Measurements from ENCODE around the gene CMTM5. TPM values are rescaled to one million over a fixed set of nuclear protein-coding genes. Genes with fewer than 3 reads are reported as not detected.

The CMTM5 gene
- total RNA-seq, 1 experiment from 2014 or later = not detected

GRCh38 chr14:23386999-23387398 lies 10.2 kb downstream of the CMTM5 start:
- Histone ChIP-seq H3K4me1 (ENCODE audit: control insufficient read depth in 1 of 2, insufficient read depth in 2 of 2, low read length in 2 of 2) (no peaks in the 10 kb centered on the region), H3K9me3 (ENCODE audit: control insufficient read depth in 1 of 2, insufficient read depth in 1 of 2, low read depth in 1 of 2, low read length in 2 of 2) (no peaks in the 10 kb centered on the region), H4K20me1 (ENCODE audit: insufficient read depth) (no peaks in the 10 kb centered on the region), H3K4me3 (replicated peaks in 1 of 2; ENCODE audit: low read depth in 1 of 2, low read length in 2 of 2) (no peak overlapping the region), H3K9ac (ENCODE audit: low read length) (no peak overlapping the region), H3K9me2 (ENCODE audit: insufficient read depth) (no peaks in the 10 kb centered on the region), H3K79me2 (ENCODE audit: insufficient read depth, low read length) (no peaks in the 10 kb centered on the region), H3K4me2 (ENCODE audit: low read length) (no peak overlapping the region), H3K27me3 (ENCODE audit: insufficient read depth, low read length) (peaks cover 6% of the 10 kb centered on the region; the same call in 1 of the 2 replicates), H2AFZ (ENCODE audit: low read depth, low read length, poor library complexity, severe bottlenecking) (no peak overlapping the region), H3K36me3 (ENCODE audit: control insufficient read depth in 1 of 2, insufficient read depth in 2 of 2, low read length in 2 of 2) (no peaks in the 10 kb centered on the region), H3K27ac (ENCODE audit: low read depth, low read length) (no peak overlapping the region)
- ChIA-PET RAD21 (ENCODE audit: low non-redundant PET in 1 of 2, low total read pairs in 2 of 2, uncharacterized antibody in 2 of 2, unreplicated experiment in 2 of 2) (no interaction called here), CTCF (no interaction called here), POLR2A (no interaction called here)
- intact Hi-C loops (cut with micrococcal nuclease) = no loop called here
- BruUV-seq (replicated peaks) = no TSS peak
- no peak for DNase-seq (ENCODE audit: low read depth, low spot score)
- no peak for ATAC-seq
- no peak for TF ChIP-seq ELF1 (IDR thresholded peaks at IDR 0.05; ENCODE audit: borderline replicate concordance, low read depth)
- TF ChIP-seq, protein P1, sequence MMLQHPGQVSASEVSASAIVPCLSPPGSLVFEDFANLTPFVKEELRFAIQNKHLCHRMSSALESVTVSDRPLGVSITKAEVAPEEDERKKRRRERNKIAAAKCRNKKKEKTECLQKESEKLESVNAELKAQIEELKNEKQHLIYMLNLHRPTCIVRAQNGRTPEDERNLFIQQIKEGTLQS (IDR thresholded peaks at IDR 0.05) = no peak

- CTCF ChIA-PET = interaction anchor here (1.0 kb wide), 1 partner anchor 8 kb away, joined by 5 read pairs; no protein-coding TSS in a partner anchor
- Histone ChIP-seq H3K4me2 (ENCODE audit: low read length) (no peak overlapping the region), H3K9me2 (ENCODE audit: insufficient read depth) (no peaks in the 10 kb centered on the region), H3K79me2 (ENCODE audit: insufficient read depth, low read length) (no peaks in the 10 kb centered on the region), H2AFZ (ENCODE audit: low read depth, low read length, poor library complexity, severe bottlenecking) (no peak overlapping the region), H3K4me1 (ENCODE audit: control insufficient read depth in 1 of 2, insufficient read depth in 2 of 2, low read length in 2 of 2) (no peaks in the 10 kb centered on the region), H3K36me3 (ENCODE audit: control insufficient read depth in 1 of 2, insufficient read depth in 2 of 2, low read length in 2 of 2) (no peaks in the 10 kb centered on the region), H3K4me3 (replicated peaks in 1 of 2; ENCODE audit: low read depth in 1 of 2, low read length in 2 of 2) (no peak overlapping the region), H3K27ac (ENCODE audit: low read depth, low read length) (no peak overlapping the region), H4K20me1 (ENCODE audit: insufficient read depth) (no peaks in the 10 kb centered on the region), H3K9me3 (ENCODE audit: control insufficient read depth in 1 of 2, insufficient read depth in 1 of 2, low read depth in 1 of 2, low read length in 2 of 2) (no peaks in the 10 kb centered on the region), H3K9ac (ENCODE audit: low read length) (no peak overlapping the region), H3K27me3 (ENCODE audit: insufficient read depth, low read length) (peaks cover 13% of the 10 kb centered on the region; the same call in 1 of the 2 replicates)
- intact Hi-C loops (cut with micrococcal nuclease) = no loop called here
- POLR2A ChIA-PET = no interaction called here
- no TSS peak for BruUV-seq (replicated peaks)
- DNase-seq (ENCODE audit: low read depth, low spot score) (no peak), ATAC-seq (no peak)
- RAD21 ChIA-PET (ENCODE audit: low non-redundant PET in 1 of 2, low total read pairs in 2 of 2, uncharacterized antibody in 2 of 2, unreplicated experiment in 2 of 2) = no interaction called here
- TF ChIP-seq ELF1 (IDR thresholded peaks at IDR 0.05; ENCODE audit: borderline replicate concordance, low read depth) = no peak
- no peak for TF ChIP-seq SRF (IDR thresholded peaks at IDR 0.05; ENCODE audit: low read depth)
- TF ChIP-seq, protein P2, sequence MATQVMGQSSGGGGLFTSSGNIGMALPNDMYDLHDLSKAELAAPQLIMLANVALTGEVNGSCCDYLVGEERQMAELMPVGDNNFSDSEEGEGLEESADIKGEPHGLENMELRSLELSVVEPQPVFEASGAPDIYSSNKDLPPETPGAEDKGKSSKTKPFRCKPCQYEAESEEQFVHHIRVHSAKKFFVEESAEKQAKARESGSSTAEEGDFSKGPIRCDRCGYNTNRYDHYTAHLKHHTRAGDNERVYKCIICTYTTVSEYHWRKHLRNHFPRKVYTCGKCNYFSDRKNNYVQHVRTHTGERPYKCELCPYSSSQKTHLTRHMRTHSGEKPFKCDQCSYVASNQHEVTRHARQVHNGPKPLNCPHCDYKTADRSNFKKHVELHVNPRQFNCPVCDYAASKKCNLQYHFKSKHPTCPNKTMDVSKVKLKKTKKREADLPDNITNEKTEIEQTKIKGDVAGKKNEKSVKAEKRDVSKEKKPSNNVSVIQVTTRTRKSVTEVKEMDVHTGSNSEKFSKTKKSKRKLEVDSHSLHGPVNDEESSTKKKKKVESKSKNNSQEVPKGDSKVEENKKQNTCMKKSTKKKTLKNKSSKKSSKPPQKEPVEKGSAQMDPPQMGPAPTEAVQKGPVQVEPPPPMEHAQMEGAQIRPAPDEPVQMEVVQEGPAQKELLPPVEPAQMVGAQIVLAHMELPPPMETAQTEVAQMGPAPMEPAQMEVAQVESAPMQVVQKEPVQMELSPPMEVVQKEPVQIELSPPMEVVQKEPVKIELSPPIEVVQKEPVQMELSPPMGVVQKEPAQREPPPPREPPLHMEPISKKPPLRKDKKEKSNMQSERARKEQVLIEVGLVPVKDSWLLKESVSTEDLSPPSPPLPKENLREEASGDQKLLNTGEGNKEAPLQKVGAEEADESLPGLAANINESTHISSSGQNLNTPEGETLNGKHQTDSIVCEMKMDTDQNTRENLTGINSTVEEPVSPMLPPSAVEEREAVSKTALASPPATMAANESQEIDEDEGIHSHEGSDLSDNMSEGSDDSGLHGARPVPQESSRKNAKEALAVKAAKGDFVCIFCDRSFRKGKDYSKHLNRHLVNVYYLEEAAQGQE (IDR thresholded peaks at IDR 0.05; ENCODE audit: low read depth) = no peak
- no peak for TF ChIP-seq CEBPB (IDR thresholded peaks at IDR 0.05; ENCODE audit: low read depth)
- TF ChIP-seq POLR2AphosphoS5 (IDR thresholded peaks at IDR 0.05; ENCODE audit: low read depth, low read length) = no peak
- no peak for TF ChIP-seq ZBTB33 (IDR thresholded peaks at IDR 0.05; ENCODE audit: extremely low read depth, insufficient replicate concordance, low read length)
- no peak for TF ChIP-seq SIN3A (IDR thresholded peaks at IDR 0.05; ENCODE audit: low read depth)
- TF ChIP-seq CBX3 (IDR thresholded peaks at IDR 0.05; ENCODE audit: low read depth) = no peak
- TF ChIP-seq YY1 (IDR thresholded peaks at IDR 0.05; ENCODE audit: extremely low read depth, insufficient replicate concordance, low read depth, low read length) = no peak
- TF ChIP-seq, protein P1 (IDR thresholded peaks at IDR 0.05) = no peak
- no peak for TF ChIP-seq RAD21 (IDR thresholded peaks at IDR 0.05; ENCODE audit: low read depth)
Observed at GRCh38 chr14:23387916-23388882, 11.4 kb downstream of the CMTM5 start.

All from HCT116 (cell line).